ENCODE results near the gene CASQ2. TPM values are rescaled to one million over a fixed set of nuclear protein-coding genes. Genes with fewer than 3 reads are reported as not detected.

The CASQ2 gene
- total RNA-seq, 1 donor = not detected

DNA sequence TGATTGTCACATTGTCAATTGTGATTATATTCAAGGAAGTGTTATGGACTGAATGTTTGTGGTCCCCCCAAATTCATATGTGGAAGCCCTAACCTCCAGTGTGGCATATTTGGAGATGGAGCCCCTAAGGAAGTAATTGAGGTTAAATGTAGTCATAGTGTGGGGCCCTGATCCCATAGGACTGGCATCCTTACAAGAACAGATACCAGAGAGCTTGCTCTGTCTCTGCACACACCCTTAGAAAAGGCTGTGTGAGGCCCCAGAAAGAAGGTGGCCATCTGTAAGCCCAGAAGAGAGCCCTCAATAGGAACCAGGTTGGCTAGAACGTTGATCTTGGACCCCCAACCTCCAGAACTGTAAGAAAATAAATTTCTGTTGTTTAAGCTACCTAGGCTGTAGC, 98.6 kb downstream of the CASQ2 start:
- TF ChIP-seq, protein P1, sequence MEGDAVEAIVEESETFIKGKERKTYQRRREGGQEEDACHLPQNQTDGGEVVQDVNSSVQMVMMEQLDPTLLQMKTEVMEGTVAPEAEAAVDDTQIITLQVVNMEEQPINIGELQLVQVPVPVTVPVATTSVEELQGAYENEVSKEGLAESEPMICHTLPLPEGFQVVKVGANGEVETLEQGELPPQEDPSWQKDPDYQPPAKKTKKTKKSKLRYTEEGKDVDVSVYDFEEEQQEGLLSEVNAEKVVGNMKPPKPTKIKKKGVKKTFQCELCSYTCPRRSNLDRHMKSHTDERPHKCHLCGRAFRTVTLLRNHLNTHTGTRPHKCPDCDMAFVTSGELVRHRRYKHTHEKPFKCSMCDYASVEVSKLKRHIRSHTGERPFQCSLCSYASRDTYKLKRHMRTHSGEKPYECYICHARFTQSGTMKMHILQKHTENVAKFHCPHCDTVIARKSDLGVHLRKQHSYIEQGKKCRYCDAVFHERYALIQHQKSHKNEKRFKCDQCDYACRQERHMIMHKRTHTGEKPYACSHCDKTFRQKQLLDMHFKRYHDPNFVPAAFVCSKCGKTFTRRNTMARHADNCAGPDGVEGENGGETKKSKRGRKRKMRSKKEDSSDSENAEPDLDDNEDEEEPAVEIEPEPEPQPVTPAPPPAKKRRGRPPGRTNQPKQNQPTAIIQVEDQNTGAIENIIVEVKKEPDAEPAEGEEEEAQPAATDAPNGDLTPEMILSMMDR (IDR thresholded peaks at IDR 0.05; ENCODE audit: insufficient read depth, low read depth, low read length) = no peak
- no peak for DNase-seq (ENCODE audit: low read depth)

DNA sequence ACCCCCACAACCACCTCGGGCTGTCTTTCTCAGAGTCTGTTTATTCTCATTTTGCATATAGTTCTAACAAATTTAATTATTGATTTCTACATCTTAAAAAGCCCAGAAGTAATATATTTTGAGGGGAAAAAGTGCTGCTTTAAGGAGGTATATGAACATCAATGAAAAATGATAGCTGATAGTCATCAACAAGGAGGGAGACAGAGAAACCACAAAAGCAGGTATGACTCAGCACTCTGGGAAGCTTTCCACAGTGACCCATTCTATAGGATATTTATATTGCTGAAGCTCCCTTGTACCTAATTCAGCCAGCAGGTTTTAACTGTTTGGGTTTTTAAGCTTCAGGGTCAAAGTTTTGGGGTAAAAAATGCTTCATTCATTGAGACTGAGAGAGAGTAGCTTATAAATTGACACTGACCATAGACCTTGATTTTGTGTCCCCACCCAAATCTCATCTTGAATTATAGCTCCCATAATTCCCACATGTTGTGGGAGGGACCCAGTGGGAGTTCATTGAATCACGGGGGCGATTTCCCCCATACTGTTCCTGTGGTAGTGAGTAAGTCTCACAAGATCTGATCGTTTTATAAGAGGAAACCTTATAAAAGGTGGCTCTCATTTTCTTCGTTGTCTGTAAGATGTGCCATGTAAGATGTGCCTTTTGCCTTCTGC, 99.4 kb downstream of the CASQ2 start:
- TF ChIP-seq, protein P1 (IDR thresholded peaks at IDR 0.05; ENCODE audit: insufficient read depth, low read depth, low read length) = no peak
- H3K4me3 ChIP-seq (ENCODE audit: low read depth, low read length) = no peak overlapping the region
- peak; percentile 73 for DNase-seq (ENCODE audit: low read depth)

More for the DNA sequence above, 98.6 kb downstream of the CASQ2 start:
- H3K4me3 ChIP-seq (ENCODE audit: low read depth, low read length) = no peak overlapping the region

DNA sequence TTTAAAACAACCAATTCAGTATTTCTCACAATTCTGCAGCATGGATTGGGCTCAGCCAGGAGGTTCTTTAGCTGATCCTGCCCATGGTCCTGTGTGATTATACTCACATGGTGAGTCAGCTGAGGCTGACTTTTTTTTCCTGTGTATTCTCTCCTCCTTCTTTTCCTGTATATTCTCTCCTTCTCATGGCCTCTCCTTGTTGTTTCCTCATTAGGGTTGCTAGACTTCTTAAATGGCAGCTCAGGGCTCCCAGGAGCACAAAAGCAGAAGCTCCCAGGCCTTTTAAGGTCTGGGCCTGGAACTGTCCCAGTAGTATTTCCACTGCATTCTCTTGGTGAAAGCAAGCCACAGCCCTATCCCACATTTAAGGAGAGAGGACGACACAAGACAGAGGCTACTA, 99.9 kb downstream of the CASQ2 start:
- TF ChIP-seq, protein P1 (IDR thresholded peaks at IDR 0.05; ENCODE audit: insufficient read depth, low read depth, low read length) = no peak
- H3K4me3 ChIP-seq (ENCODE audit: low read depth, low read length) = no peak overlapping the region
- DNase-seq (ENCODE audit: low read depth) = peak; percentile 38

DNA sequence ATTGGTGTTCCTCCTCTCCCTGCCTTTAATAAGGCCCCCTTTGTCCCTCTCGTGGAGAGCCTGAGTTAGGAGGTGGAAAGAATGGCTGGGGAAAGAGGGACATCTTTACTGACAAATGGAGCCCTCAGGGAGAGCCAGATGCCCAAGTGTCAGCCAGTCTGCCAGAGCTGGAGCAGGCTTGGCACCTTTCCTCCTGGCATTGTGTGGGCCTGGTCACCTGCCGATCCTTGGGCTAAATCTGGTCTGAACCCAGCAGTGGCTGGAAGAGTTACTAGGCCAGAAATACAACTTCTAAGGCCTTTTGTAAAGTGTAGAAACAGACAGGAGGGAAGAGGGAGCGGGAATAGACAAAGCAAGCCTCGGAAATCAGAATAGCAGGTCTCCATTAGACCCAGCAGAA, 101.8 kb downstream of the CASQ2 start:
- H3K4me3 ChIP-seq (ENCODE audit: low read depth, low read length) = no peak overlapping the region
- TF ChIP-seq, protein P1 (IDR thresholded peaks at IDR 0.05; ENCODE audit: insufficient read depth, low read depth, low read length) = no peak
- no peak for DNase-seq (ENCODE audit: low read depth)

DNA sequence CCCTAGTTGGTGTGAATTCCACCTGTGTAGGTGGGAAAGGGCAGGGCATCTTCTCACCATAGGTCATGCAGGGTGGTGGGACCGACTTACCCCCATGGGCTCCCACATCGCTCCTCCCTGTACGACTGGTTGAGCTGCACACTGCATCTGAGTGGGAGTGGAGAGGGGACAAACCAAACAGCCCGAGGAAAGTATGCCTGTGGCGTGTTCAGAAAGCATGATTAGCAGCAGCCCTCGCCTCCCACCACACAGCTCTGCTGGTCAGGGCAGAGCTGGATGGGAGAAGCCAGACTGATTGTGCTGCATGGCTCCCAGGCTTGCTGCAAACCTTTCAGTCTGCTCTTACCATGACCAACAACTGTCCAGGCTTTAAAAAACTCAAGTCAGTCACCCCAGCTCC, 102.3 kb downstream of the CASQ2 start:
- no peak for DNase-seq (ENCODE audit: low read depth)
- TF ChIP-seq, protein P1 (IDR thresholded peaks at IDR 0.05; ENCODE audit: insufficient read depth, low read depth, low read length) = no peak
- no peak overlapping the region for H3K4me3 ChIP-seq (ENCODE audit: low read depth, low read length)

DNA sequence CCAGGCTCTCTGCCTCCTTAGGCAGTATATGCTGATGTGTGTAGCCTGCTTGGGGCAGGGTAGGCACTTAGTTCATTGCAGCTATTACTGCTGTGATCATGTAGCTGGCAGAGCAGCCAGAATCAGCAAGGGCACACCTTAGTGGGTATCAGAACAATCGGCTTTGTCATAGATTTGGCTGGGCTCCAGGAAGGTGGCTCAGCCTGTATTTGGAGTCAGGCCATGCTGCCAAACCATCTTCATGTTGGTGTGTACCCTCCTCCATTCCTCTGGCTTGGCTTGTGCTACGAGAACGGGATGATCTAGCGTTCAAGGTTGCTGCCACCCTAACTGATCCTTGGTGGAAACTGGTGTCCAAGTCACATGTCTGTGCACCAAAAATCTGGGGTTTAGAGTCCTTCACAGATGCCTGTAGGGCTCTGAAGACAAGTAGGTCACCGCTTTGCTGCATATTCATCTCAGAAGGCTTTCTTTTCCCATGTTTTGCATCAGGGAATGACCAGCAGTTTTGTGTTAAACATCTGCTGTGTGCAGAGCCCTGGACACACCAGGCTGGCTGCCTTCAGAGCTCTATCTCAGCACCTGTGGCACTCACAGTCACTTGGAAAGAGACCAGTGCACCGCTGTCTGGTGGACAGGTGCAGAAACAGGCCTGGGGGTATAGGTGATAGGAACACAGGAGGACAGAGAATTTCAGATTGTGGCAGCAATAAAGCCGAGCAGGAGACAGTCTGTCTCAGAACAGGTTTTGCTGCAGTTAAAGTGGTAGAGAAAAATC, 103.0 kb downstream of the CASQ2 start:
- TF ChIP-seq, protein P1 (IDR thresholded peaks at IDR 0.05; ENCODE audit: insufficient read depth, low read depth, low read length) = no peak
- no peak overlapping the region for H3K4me3 ChIP-seq (ENCODE audit: low read depth, low read length)
- DNase-seq (ENCODE audit: low read depth) = no peak
